Measurements from ENCODE around the gene SEMA4D. TPM values are rescaled to one million over a fixed set of nuclear protein-coding genes. Genes with fewer than 3 reads are reported as not detected.

SEMA4D gene
- total RNA-seq, 1 donor from 2014 or later = 79.7 TPM

GRCh38 chr9:89445801-89446251 is 52.1 kb downstream of the SEMA4D start:
- Mint-ChIP-seq H3K36me3 (ENCODE audit: low read depth) (peaks cover 36% of the 10 kb centered on the region), H3K27ac (peak overlapping the region; percentile 13)

GRCh38 chr9:89444925-89445765 is 52.8 kb downstream of the SEMA4D start:
- ChIA-PET POLR2A (interaction anchor here (1.2 kb wide), 1 partner anchor 77 kb away, joined by 3 read pairs; no protein-coding TSS in a partner anchor), CTCF (interaction anchor here (3.2 kb wide), 1 partner anchor 104 kb away, joined by 17 read pairs; no protein-coding TSS in a partner anchor)
- intact Hi-C loops (cut with micrococcal nuclease) = no loop called here
- DNase-seq (no peak), ATAC-seq (ENCODE audit: low read depth) (no peak)
- H3K27ac Mint-ChIP-seq = peak overlapping the region; percentile 47
- no peaks in the 10 kb centered on the region for H3K27me3 Mint-ChIP-seq
- H3K9me3 Mint-ChIP-seq = no peaks in the 10 kb centered on the region
- H3K4me3 Mint-ChIP-seq = no peak overlapping the region
- H3K36me3 Mint-ChIP-seq (ENCODE audit: low read depth) = peaks cover 34% of the 10 kb centered on the region
- TF ChIP-seq, protein P1, sequence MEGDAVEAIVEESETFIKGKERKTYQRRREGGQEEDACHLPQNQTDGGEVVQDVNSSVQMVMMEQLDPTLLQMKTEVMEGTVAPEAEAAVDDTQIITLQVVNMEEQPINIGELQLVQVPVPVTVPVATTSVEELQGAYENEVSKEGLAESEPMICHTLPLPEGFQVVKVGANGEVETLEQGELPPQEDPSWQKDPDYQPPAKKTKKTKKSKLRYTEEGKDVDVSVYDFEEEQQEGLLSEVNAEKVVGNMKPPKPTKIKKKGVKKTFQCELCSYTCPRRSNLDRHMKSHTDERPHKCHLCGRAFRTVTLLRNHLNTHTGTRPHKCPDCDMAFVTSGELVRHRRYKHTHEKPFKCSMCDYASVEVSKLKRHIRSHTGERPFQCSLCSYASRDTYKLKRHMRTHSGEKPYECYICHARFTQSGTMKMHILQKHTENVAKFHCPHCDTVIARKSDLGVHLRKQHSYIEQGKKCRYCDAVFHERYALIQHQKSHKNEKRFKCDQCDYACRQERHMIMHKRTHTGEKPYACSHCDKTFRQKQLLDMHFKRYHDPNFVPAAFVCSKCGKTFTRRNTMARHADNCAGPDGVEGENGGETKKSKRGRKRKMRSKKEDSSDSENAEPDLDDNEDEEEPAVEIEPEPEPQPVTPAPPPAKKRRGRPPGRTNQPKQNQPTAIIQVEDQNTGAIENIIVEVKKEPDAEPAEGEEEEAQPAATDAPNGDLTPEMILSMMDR (IDR thresholded peaks at IDR 0.05) = no peak
- peaks cover 84% of the 10 kb centered on the region for H3K4me1 Mint-ChIP-seq

More at GRCh38 chr9:89445801-89446251, 52.1 kb downstream of the SEMA4D start:
- ChIA-PET POLR2A (interaction anchor here (1.2 kb wide), 1 partner anchor 77 kb away, joined by 3 read pairs; no protein-coding TSS in a partner anchor), CTCF (no interaction called here)
- TF ChIP-seq, protein P1 (IDR thresholded peaks at IDR 0.05) = no peak
- Mint-ChIP-seq H3K27me3 (no peaks in the 10 kb centered on the region), H3K4me3 (no peak overlapping the region), H3K9me3 (no peaks in the 10 kb centered on the region), H3K4me1 (peaks cover 77% of the 10 kb centered on the region)
- no peak for ATAC-seq (ENCODE audit: low read depth)
- intact Hi-C loops (cut with micrococcal nuclease) = no loop called here
- DNase-seq = no peak

- POLR2A ChIA-PET = interaction anchor here (1.2 kb wide), 1 partner anchor 78 kb away, joined by 3 read pairs; no protein-coding TSS in a partner anchor
- no peak for ATAC-seq (ENCODE audit: low read depth)
- intact Hi-C loops (cut with micrococcal nuclease) = no loop called here
- Mint-ChIP-seq H3K36me3 (ENCODE audit: low read depth) (peaks cover 26% of the 10 kb centered on the region), H3K4me3 (no peak overlapping the region), H3K9me3 (no peaks in the 10 kb centered on the region), H3K27me3 (no peaks in the 10 kb centered on the region), H3K4me1 (peaks cover 84% of the 10 kb centered on the region), H3K27ac (peak overlapping the region; percentile 50)
- no peak for DNase-seq
- CTCF ChIA-PET = interaction anchor here (3.2 kb wide), 1 partner anchor 105 kb away, joined by 17 read pairs; no protein-coding TSS in a partner anchor
- TF ChIP-seq, protein P1 (IDR thresholded peaks at IDR 0.05) = no peak
Measured at GRCh38 chr9:89444274-89444673, 53.6 kb downstream of the SEMA4D start.

GRCh38 chr9:89442981-89443814 is 54.7 kb downstream of the SEMA4D start:
- no peaks in the 10 kb centered on the region for H3K27me3 Mint-ChIP-seq
- H3K4me3 Mint-ChIP-seq = peak overlapping the region; percentile 67
- ChIA-PET POLR2A (interaction anchor here (1.2 kb wide), 1 partner anchor 79 kb away, joined by 4 read pairs; no protein-coding TSS in a partner anchor), CTCF (interaction anchor here (3.2 kb wide), 1 partner anchor 106 kb away, joined by 17 read pairs; no protein-coding TSS in a partner anchor)
- peaks cover 79% of the 10 kb centered on the region for H3K4me1 Mint-ChIP-seq
- H3K9me3 Mint-ChIP-seq = no peaks in the 10 kb centered on the region
- peaks cover 19% of the 10 kb centered on the region for H3K36me3 Mint-ChIP-seq (ENCODE audit: low read depth)
- DNase-seq (no peak), ATAC-seq (ENCODE audit: low read depth) (peak; percentile 79)
- intact Hi-C loops (cut with micrococcal nuclease) = no loop called here
- peak overlapping the region; percentile 65 for H3K27ac Mint-ChIP-seq
- TF ChIP-seq, protein P1 (IDR thresholded peaks at IDR 0.05) = no peak

All from activated B cell treated with CpG ODN at 0.5 μM for 24 hours (primary cell).